ENCODE results near the gene RAB25.

RAB25 gene

DNA sequence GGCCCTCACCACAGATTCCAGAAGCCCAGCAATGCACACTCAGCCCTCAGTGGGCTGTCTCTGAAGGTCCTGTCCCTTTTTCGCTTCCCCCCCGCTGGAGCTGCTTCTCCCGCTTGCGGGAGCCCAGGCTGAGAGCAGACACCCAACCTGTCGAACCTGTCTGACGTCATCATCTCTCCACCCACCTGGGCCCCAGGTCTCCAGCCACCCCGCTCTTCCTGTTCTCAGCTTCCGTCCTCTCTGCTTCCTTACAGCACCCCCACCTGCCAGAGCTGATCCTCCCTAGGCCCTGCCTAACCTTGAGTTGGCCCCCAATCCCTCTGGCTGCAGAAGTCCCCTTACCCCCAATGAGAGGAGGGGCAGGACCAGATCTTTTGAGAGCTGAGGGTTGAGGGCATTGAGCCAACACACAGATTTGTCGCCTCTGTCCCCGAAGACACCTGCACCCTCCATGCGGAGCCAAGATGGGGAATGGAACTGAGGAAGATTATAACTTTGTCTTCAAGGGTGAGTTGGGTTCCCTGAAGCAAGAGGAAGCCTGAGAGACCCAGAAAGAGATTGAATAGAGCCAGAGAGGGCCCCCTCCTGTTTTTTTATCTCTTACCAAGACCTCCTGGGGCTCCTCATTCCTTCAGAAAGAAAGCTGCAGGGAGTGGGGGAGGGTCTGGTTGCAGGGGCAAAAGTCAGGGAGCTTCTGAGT lies at the start of gene RAB25:
TSS of gene RAB25 (plus strand) at position 224 of the 700 bp plus-strand sequence. CDS start at position 465, 241 bp downstream.
- peak; percentile 63 for DNase-seq (ENCODE audit: low read depth, low spot score)
- H3K9me3 ChIP-seq (ENCODE audit: low read depth, low read length), result no peaks in the 10 kb centered on the region
- no peak for TF ChIP-seq FOXP2 (optimal IDR thresholded peaks at IDR 0.05; ENCODE audit: control extremely low read depth, extremely low read length, insufficient read depth)
- no peak for TF ChIP-seq POLR2AphosphoS5 (IDR thresholded peaks at IDR 0.05; ENCODE audit: borderline replicate concordance, low read depth, low read length)
- TF ChIP-seq EZH2 (IDR thresholded peaks at IDR 0.05), result no peak
- peak within 1 kb of the TSS; percentile 32 for H3K9ac ChIP-seq (ENCODE audit: insufficient read length)
- peak within 1 kb of the TSS; percentile 66 for H3K27ac ChIP-seq
- peak within 1 kb of the TSS; percentile 57 for H3K4me3 ChIP-seq
- no peaks in the 10 kb centered on the region for H3K36me3 ChIP-seq (ENCODE audit: insufficient read depth, low read length)

GRCh38 chr1:156012051-156012817 lies 48.7 kb upstream of the RAB25 start:
- H3K36me3 ChIP-seq (ENCODE audit: insufficient read depth, low read length), result peaks cover 74% of the 10 kb centered on the region
- H3K27ac ChIP-seq, result no peak overlapping the region
- no peak overlapping the region for H3K4me3 ChIP-seq
- TF ChIP-seq EZH2 (IDR thresholded peaks at IDR 0.05) (no peak), POLR2AphosphoS5 (IDR thresholded peaks at IDR 0.05; ENCODE audit: borderline replicate concordance, low read depth, low read length) (no peak), FOXP2 (optimal IDR thresholded peaks at IDR 0.05; ENCODE audit: control extremely low read depth, extremely low read length, insufficient read depth) (no peak)
- H3K9ac ChIP-seq (ENCODE audit: insufficient read length), result no peak overlapping the region
- DNase-seq (ENCODE audit: low read depth, low spot score), result no peak
- H3K9me3 ChIP-seq (ENCODE audit: low read depth, low read length), result no peaks in the 10 kb centered on the region

DNA sequence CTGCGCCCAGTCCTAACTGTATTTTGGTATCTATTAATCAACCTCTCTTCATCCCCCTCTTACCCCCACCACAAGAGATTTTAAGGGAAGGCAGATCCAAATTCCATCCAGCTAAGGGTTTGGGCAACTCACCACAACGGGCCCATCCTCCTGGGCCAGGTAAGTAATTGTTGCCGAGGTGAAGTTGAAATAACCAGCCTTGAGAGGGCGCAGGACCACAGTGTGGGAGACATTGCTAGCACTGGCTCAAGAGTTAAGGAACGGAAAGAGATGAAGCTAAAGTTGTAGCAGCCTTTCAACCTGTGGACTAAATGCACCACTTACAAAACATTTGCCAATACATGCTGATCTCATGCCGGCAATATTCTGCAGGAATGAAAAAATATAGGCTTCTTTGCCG lies 46.1 kb upstream of the RAB25 start:
- DNase-seq (ENCODE audit: low read depth, low spot score), result no peak
- TF ChIP-seq FOXP2 (optimal IDR thresholded peaks at IDR 0.05; ENCODE audit: control extremely low read depth, extremely low read length, insufficient read depth) (no peak), EZH2 (IDR thresholded peaks at IDR 0.05) (no peak), POLR2AphosphoS5 (IDR thresholded peaks at IDR 0.05; ENCODE audit: borderline replicate concordance, low read depth, low read length) (no peak)
- Histone ChIP-seq H3K27ac (no peak overlapping the region), H3K4me3 (no peak overlapping the region), H3K9me3 (ENCODE audit: low read depth, low read length) (no peaks in the 10 kb centered on the region), H3K9ac (ENCODE audit: insufficient read length) (no peak overlapping the region), H3K36me3 (ENCODE audit: insufficient read depth, low read length) (peaks cover 83% of the 10 kb centered on the region)

- peak overlapping the region; percentile 80 for H3K9ac ChIP-seq (ENCODE audit: insufficient read length)
- H3K4me3 ChIP-seq, result peak overlapping the region; percentile 93
- H3K9me3 ChIP-seq (ENCODE audit: low read depth, low read length), result no peaks in the 10 kb centered on the region
- peaks cover 40% of the 10 kb centered on the region for H3K36me3 ChIP-seq (ENCODE audit: insufficient read depth, low read length)
- DNase-seq (ENCODE audit: low read depth, low spot score), result no peak
- TF ChIP-seq EZH2 (IDR thresholded peaks at IDR 0.05), result no peak
- no peak for TF ChIP-seq FOXP2 (optimal IDR thresholded peaks at IDR 0.05; ENCODE audit: control extremely low read depth, extremely low read length, insufficient read depth)
- no peak for TF ChIP-seq POLR2AphosphoS5 (IDR thresholded peaks at IDR 0.05; ENCODE audit: borderline replicate concordance, low read depth, low read length)
- H3K27ac ChIP-seq, result no peak overlapping the region
These were observed 41.0 kb upstream of the RAB25 start for GRCh38 chr1:156019946-156020292.

DNA sequence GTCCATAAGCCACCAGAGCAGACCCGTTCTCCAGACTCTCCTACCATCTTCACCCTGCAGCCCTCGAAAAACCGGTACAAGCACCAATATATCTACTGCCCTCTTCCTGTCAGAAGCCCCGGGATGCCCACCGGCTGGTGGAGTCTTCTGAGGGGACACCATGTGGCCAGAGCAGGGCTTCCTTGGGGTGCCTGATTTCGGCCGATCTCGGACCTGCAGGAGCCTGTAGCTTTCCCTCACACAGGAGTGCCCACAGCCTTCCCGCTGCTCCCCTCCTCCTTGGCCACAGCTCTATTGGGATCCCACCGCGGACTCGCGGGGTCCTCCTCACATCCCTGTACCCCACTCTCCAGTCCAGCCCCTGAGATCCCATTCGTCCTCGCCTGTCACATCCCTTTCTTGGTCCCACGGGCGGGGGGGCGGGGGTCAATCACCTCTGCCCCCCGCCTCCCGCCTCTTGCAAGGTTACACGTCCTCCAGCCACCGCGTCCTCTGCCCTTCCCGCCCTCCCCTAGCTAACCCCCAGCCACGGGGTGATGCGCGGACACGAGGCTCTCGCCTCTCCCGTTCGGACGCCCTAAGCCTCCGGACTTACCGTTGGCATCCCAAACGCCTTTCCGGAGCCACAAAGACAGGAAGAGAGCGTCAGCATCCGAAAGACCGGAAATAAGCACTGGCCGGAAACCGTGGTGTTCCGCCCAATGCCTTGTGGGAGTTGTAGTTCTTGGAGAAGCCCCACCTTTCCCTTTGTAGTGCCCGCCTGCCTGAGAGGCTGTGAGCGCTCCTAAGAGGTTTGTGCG lies 40.5 kb upstream of the RAB25 start, which contains the start of gene SSR2:
TSS of gene SSR2 (minus strand) at position 659 of the 800 bp plus-strand sequence. CDS start 784 bp downstream, outside the sequence.
- TF ChIP-seq POLR2AphosphoS5 (IDR thresholded peaks at IDR 0.05; ENCODE audit: borderline replicate concordance, low read depth, low read length) (peak; percentile 93), EZH2 (IDR thresholded peaks at IDR 0.05) (no peak), FOXP2 (optimal IDR thresholded peaks at IDR 0.05; ENCODE audit: control extremely low read depth, extremely low read length, insufficient read depth) (peak; percentile 72)
- peak; percentile 50 for DNase-seq (ENCODE audit: low read depth, low spot score)
- H3K4me3 ChIP-seq, result peak within 1 kb of the TSS; percentile 93
- peaks cover 38% of the 10 kb centered on the region for H3K36me3 ChIP-seq (ENCODE audit: insufficient read depth, low read length)
- H3K9ac ChIP-seq (ENCODE audit: insufficient read length), result peak within 1 kb of the TSS; percentile 80
- H3K27ac ChIP-seq, result peak within 1 kb of the TSS; percentile 54; the same call in 1 of the 2 replicates
- H3K9me3 ChIP-seq (ENCODE audit: low read depth, low read length), result no peaks in the 10 kb centered on the region

- DNase-seq (ENCODE audit: low read depth, low spot score), result no peak
- Histone ChIP-seq H3K4me3 (peak overlapping the region; percentile 93), H3K9me3 (ENCODE audit: low read depth, low read length) (no peaks in the 10 kb centered on the region), H3K27ac (peak overlapping the region; percentile 54; the same call in 1 of the 2 replicates), H3K9ac (ENCODE audit: insufficient read length) (peak overlapping the region; percentile 80), H3K36me3 (ENCODE audit: insufficient read depth, low read length) (peaks cover 34% of the 10 kb centered on the region)
- TF ChIP-seq POLR2AphosphoS5 (IDR thresholded peaks at IDR 0.05; ENCODE audit: borderline replicate concordance, low read depth, low read length) (peak; percentile 50; the same call in 1 of the 2 replicates), FOXP2 (optimal IDR thresholded peaks at IDR 0.05; ENCODE audit: control extremely low read depth, extremely low read length, insufficient read depth) (no peak)
These were observed 39.9 kb upstream of the RAB25 start for GRCh38 chr1:156021093-156021428.

- Histone ChIP-seq H3K36me3 (ENCODE audit: insufficient read depth, low read length) (peaks cover 25% of the 10 kb centered on the region), H3K4me3 (no peak overlapping the region), H3K9me3 (ENCODE audit: low read depth, low read length) (no peaks in the 10 kb centered on the region), H3K27ac (no peak overlapping the region), H3K9ac (ENCODE audit: insufficient read length) (no peak overlapping the region)
- no peak for DNase-seq (ENCODE audit: low read depth, low spot score)
- TF ChIP-seq EZH2 (IDR thresholded peaks at IDR 0.05), result no peak
- no peak for TF ChIP-seq FOXP2 (optimal IDR thresholded peaks at IDR 0.05; ENCODE audit: control extremely low read depth, extremely low read length, insufficient read depth)
- TF ChIP-seq POLR2AphosphoS5 (IDR thresholded peaks at IDR 0.05; ENCODE audit: borderline replicate concordance, low read depth, low read length), result no peak
These were observed 39.0 kb upstream of the RAB25 start for GRCh38 chr1:156021954-156022353.

- TF ChIP-seq FOXP2 (optimal IDR thresholded peaks at IDR 0.05; ENCODE audit: control extremely low read depth, extremely low read length, insufficient read depth), result no peak
- no peak for TF ChIP-seq EZH2 (IDR thresholded peaks at IDR 0.05)
- no peak for TF ChIP-seq POLR2AphosphoS5 (IDR thresholded peaks at IDR 0.05; ENCODE audit: borderline replicate concordance, low read depth, low read length)
- H3K9me3 ChIP-seq (ENCODE audit: low read depth, low read length), result no peaks in the 10 kb centered on the region
- H3K9ac ChIP-seq (ENCODE audit: insufficient read length), result no peak overlapping the region
- no peak overlapping the region for H3K27ac ChIP-seq
- peaks cover 1% of the 10 kb centered on the region for H3K36me3 ChIP-seq (ENCODE audit: insufficient read depth, low read length)
- H3K4me3 ChIP-seq, result no peak overlapping the region
- DNase-seq (ENCODE audit: low read depth, low spot score), result no peak
These were observed 36.2 kb upstream of the RAB25 start for GRCh38 chr1:156024801-156025200.
